ENCODE results near the gene ITGB4. TPM values are rescaled to one million over a fixed set of nuclear protein-coding genes. Genes with fewer than 3 reads are reported as not detected.

The ITGB4 gene
- total RNA-seq, 1 experiment from 2014 or later: 5.3 TPM

DNA sequence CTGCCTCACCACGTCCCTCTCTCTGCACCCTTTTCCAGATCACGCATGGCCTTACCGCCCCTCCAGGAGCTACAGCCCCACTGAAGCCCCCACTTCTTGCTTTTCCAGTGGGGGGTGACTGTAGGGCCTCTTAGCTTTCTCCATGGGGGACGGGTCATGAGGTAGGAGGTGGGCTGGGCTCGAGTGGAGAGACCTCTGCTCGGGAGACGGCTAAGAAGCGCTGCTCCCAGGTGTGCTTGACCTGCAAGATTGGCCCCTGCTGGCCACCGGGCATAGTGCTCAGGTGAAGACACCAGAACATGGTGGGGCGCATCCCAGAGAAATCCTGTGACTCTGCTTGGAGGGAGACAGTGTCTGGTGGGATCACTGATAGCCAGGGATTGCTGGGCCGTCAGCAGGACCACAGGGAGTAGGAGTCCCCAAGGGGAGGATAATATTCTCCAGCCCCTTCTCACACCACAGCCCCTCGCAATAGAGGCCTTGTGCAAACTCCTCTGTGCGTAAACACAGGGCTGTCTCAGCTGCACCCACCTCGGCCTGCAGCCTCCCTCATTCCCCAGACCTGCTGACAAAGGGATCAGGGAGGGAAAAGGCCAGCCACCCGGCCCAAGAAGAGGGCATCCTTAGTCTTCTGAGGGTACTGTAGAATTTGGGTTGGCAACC lies 52.7 kb downstream of the ITGB4 start:
- Histone ChIP-seq H2BK120ac (ENCODE audit: low read depth, low read length, poor library complexity, severe bottlenecking) (no peak overlapping the region), H3K9ac (ENCODE audit: extremely low read depth, insufficient read length, low read length) (no peak overlapping the region)
- peak; percentile 88 for DNase-seq

More for the DNA sequence above, 52.7 kb downstream of the ITGB4 start:
- WGBS (ENCODE audit: extremely low coverage, insufficient read length, low lambda C conversion rate): no CpG with 5 or more reads among the region's 15 CpGs
- Histone ChIP-seq H2BK12ac (ENCODE audit: insufficient read length, low read depth, low read length) (no peak overlapping the region), H3K18ac (ENCODE audit: insufficient read length, low read depth, low read length) (no peak overlapping the region), H3K27me3 (ENCODE audit: insufficient read depth, low read length) (no peaks in the 10 kb centered on the region), H3K56ac (ENCODE audit: insufficient read length, low read depth, low read length) (no peak overlapping the region), H4K5ac (ENCODE audit: insufficient read length, low read depth, low read length) (no peak overlapping the region), H4K8ac (replicated peaks; ENCODE audit: insufficient read length, low read depth, low read length) (no peak overlapping the region), H3K4me2 (ENCODE audit: insufficient read depth, insufficient read length, low read length) (no peak overlapping the region), H2BK5ac (ENCODE audit: insufficient read length, low read length) (no peak overlapping the region), H3K14ac (ENCODE audit: insufficient read depth, low read length) (no peak overlapping the region), H3T11ph (ENCODE audit: low read length) (no peak overlapping the region), H3K23me2 (ENCODE audit: insufficient read length, low read depth, low read length, poor library complexity, severe bottlenecking) (no peaks in the 10 kb centered on the region), H3K27ac (ENCODE audit: insufficient read length, low read depth, low read length) (no peak overlapping the region), H3K4ac (ENCODE audit: low read depth, low read length) (no peak overlapping the region), H2AK5ac (ENCODE audit: insufficient read length, low read length) (no peak overlapping the region), H3K79me2 (ENCODE audit: insufficient read depth, low read length) (peaks cover 3% of the 10 kb centered on the region; the same call in 1 of the 2 replicates), H2BK15ac (ENCODE audit: low read depth, low read length) (no peak overlapping the region), H4K20me1 (ENCODE audit: control insufficient read depth, insufficient read depth, insufficient read length) (no peaks in the 10 kb centered on the region), H3K9me3 (ENCODE audit: control insufficient read depth, low read depth, low read length) (no peaks in the 10 kb centered on the region), H2AFZ (ENCODE audit: low read length) (no peak overlapping the region), H3K4me1 (ENCODE audit: insufficient read depth, low read length) (no peaks in the 10 kb centered on the region), H2BK20ac (ENCODE audit: low read depth, low read length, poor library complexity, severe bottlenecking) (no peak overlapping the region), H3K79me1 (ENCODE audit: insufficient read depth, low read depth, low read length, poor library complexity, severe bottlenecking) (no peaks in the 10 kb centered on the region), H4K91ac (ENCODE audit: insufficient read length, low read depth, low read length) (no peak overlapping the region), H3K23ac (ENCODE audit: insufficient read length, low read depth, low read length) (no peak overlapping the region)
- Mint-ChIP-seq H3K4me3 (no peak overlapping the region), H3K9me3 (no peaks in the 10 kb centered on the region), H3K27me3 (ENCODE audit: low read depth) (no peaks in the 10 kb centered on the region), H3K27ac (peak overlapping the region in 2 of 3 experiments; percentile 21 to 49; a peak in 1 of 7 replicates), H3K4me1 (peaks cover 28 to 38% of the 10 kb centered on the region in 2 experiments), H3K36me3 (ENCODE audit: insufficient read depth in 1 of 3, low read depth in 3 of 3) (peaks cover 18 to 30% (median 30%) of the 10 kb centered on the region in 3 experiments)
- TF ChIP-seq, protein P1, sequence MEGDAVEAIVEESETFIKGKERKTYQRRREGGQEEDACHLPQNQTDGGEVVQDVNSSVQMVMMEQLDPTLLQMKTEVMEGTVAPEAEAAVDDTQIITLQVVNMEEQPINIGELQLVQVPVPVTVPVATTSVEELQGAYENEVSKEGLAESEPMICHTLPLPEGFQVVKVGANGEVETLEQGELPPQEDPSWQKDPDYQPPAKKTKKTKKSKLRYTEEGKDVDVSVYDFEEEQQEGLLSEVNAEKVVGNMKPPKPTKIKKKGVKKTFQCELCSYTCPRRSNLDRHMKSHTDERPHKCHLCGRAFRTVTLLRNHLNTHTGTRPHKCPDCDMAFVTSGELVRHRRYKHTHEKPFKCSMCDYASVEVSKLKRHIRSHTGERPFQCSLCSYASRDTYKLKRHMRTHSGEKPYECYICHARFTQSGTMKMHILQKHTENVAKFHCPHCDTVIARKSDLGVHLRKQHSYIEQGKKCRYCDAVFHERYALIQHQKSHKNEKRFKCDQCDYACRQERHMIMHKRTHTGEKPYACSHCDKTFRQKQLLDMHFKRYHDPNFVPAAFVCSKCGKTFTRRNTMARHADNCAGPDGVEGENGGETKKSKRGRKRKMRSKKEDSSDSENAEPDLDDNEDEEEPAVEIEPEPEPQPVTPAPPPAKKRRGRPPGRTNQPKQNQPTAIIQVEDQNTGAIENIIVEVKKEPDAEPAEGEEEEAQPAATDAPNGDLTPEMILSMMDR (conservative IDR thresholded peaks at IDR 0.05): peak; percentile 59; the same call in 2 of the 3 replicates
